ENCODE results near the gene LRRC38.
"Not testable (repeated sequence)": the region's sequence is repeated elsewhere in the genome, so short reads cannot be mapped to it uniquely, and the experiment has no call there.

Gene LRRC38

GRCh38 chr1:13513895-13514546 is at the start of gene LRRC38:
TSS of gene LRRC38 (minus strand) at chr1:13514003. CDS start at chr1:13513593, 410 bp downstream.
- DNase-seq (ENCODE audit: low read depth) = no peak

GRCh38 chr1:13562981-13563380 is 49.2 kb upstream of the LRRC38 start:
- DNase-seq (ENCODE audit: low read depth) = not testable (repeated sequence)

GRCh38 chr1:13560541-13560940 is 46.7 kb upstream of the LRRC38 start:
- DNase-seq (ENCODE audit: low read depth) = no peak

GRCh38 chr1:13556224-13556764 is 42.5 kb upstream of the LRRC38 start:
- no peak for DNase-seq (ENCODE audit: low read depth)

GRCh38 chr1:13554798-13555197 is 41.0 kb upstream of the LRRC38 start:
- DNase-seq (ENCODE audit: low read depth) = no peak

GRCh38 chr1:13550663-13551062 is 36.9 kb upstream of the LRRC38 start:
- peak; percentile 71 for DNase-seq (ENCODE audit: low read depth)

GRCh38 chr1:13549521-13549920 is 35.7 kb upstream of the LRRC38 start:
- DNase-seq (ENCODE audit: low read depth) = no peak

- no peak for DNase-seq (ENCODE audit: low read depth)
These were observed 35.2 kb upstream of the LRRC38 start for GRCh38 chr1:13549021-13549420.

- DNase-seq (ENCODE audit: low read depth) = no peak
These were observed 34.5 kb upstream of the LRRC38 start for GRCh38 chr1:13548281-13548680.

- no peak for DNase-seq (ENCODE audit: low read depth)
These were observed 33.0 kb upstream of the LRRC38 start for GRCh38 chr1:13546791-13547190.

- DNase-seq (ENCODE audit: low read depth) = no peak
These were observed 30.4 kb upstream of the LRRC38 start for GRCh38 chr1:13544221-13544556.

GRCh38 chr1:13543451-13544220 is 29.8 kb upstream of the LRRC38 start:
- DNase-seq (ENCODE audit: low read depth) = peak; percentile 4

GRCh38 chr1:13541435-13542215 is 27.8 kb upstream of the LRRC38 start:
- DNase-seq (ENCODE audit: low read depth) = no peak

GRCh38 chr1:13540866-13541265 is 27.1 kb upstream of the LRRC38 start:
- DNase-seq (ENCODE audit: low read depth) = no peak

GRCh38 chr1:13539683-13540082 is 25.9 kb upstream of the LRRC38 start:
- DNase-seq (ENCODE audit: low read depth) = no peak

- DNase-seq (ENCODE audit: low read depth) = no peak
These were observed 25.0 kb upstream of the LRRC38 start for GRCh38 chr1:13538832-13539231.

- no peak for DNase-seq (ENCODE audit: low read depth)
These were observed 22.8 kb upstream of the LRRC38 start for GRCh38 chr1:13536571-13536970.

- DNase-seq (ENCODE audit: low read depth) = no peak
These were observed 21.4 kb upstream of the LRRC38 start for GRCh38 chr1:13535227-13535626.

- no peak for DNase-seq (ENCODE audit: low read depth)
These were observed 14.5 kb upstream of the LRRC38 start for GRCh38 chr1:13528320-13528719.

- DNase-seq (ENCODE audit: low read depth) = no peak
These were observed 10.1 kb upstream of the LRRC38 start for GRCh38 chr1:13523780-13524477.

- no peak for DNase-seq (ENCODE audit: low read depth)
These were observed 7.2 kb upstream of the LRRC38 start for GRCh38 chr1:13520985-13521384.

- DNase-seq (ENCODE audit: low read depth) = peak; percentile 6
These were observed 3.5 kb upstream of the LRRC38 start for GRCh38 chr1:13517193-13517812.

Measured in iris pigment epithelial cell (primary cell).